ENCODE measurements around the gene GNAT1.

DNA sequence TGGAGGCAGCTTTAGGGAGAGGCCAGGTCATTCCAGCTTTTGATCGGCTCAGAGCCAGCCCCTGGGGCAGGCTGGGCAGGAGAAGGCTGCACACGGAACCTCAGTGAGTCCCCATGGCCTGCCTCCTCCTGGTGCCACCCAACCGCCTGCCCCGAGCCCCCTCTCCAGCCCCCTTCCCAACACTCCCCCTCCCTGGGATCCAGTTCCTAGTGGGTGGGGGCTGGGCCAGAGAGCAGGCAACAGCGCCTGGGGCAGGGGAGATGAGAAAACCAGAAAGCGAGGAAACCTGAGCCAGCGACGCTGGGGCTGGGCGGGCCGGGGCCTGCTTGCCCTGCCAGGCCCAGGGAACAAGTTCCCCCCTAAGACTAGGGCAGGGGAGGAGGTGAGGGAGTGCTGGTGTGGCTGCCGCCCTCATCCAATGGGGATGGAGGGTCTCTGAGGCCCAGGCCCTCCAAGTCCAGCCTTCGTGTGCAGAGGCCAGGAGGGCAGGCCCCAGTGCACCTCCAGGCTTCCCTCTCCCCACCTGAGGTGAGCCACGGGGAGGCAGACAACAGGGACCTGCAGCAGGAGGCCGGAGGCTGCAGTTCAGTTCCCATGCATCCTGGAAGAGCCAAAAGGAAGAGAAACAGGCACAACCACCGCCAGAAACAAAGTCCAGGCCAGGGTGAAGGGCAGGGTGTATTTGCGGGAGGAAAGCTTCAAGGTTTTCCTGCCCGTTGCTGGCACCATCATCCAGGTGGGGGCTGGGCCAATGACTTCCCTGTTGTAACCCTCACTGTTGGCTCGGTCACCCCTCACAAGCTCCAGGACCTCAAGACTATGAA, 40.3 kb upstream of the GNAT1 start:
- TF ChIP-seq, protein P1, sequence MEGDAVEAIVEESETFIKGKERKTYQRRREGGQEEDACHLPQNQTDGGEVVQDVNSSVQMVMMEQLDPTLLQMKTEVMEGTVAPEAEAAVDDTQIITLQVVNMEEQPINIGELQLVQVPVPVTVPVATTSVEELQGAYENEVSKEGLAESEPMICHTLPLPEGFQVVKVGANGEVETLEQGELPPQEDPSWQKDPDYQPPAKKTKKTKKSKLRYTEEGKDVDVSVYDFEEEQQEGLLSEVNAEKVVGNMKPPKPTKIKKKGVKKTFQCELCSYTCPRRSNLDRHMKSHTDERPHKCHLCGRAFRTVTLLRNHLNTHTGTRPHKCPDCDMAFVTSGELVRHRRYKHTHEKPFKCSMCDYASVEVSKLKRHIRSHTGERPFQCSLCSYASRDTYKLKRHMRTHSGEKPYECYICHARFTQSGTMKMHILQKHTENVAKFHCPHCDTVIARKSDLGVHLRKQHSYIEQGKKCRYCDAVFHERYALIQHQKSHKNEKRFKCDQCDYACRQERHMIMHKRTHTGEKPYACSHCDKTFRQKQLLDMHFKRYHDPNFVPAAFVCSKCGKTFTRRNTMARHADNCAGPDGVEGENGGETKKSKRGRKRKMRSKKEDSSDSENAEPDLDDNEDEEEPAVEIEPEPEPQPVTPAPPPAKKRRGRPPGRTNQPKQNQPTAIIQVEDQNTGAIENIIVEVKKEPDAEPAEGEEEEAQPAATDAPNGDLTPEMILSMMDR (IDR thresholded peaks at IDR 0.05), result no peak
- no peak for TF ChIP-seq SREBF2 (IDR thresholded peaks at IDR 0.05)
- TF ChIP-seq, protein P2, sequence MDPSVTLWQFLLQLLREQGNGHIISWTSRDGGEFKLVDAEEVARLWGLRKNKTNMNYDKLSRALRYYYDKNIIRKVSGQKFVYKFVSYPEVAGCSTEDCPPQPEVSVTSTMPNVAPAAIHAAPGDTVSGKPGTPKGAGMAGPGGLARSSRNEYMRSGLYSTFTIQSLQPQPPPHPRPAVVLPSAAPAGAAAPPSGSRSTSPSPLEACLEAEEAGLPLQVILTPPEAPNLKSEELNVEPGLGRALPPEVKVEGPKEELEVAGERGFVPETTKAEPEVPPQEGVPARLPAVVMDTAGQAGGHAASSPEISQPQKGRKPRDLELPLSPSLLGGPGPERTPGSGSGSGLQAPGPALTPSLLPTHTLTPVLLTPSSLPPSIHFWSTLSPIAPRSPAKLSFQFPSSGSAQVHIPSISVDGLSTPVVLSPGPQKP (IDR thresholded peaks at IDR 0.05; ENCODE audit: low read depth, low read length), result no peak
- TF ChIP-seq, protein P3, sequence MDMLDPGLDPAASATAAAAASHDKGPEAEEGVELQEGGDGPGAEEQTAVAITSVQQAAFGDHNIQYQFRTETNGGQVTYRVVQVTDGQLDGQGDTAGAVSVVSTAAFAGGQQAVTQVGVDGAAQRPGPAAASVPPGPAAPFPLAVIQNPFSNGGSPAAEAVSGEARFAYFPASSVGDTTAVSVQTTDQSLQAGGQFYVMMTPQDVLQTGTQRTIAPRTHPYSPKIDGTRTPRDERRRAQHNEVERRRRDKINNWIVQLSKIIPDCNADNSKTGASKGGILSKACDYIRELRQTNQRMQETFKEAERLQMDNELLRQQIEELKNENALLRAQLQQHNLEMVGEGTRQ (IDR thresholded peaks at IDR 0.05), result no peak
- TF ChIP-seq KDM1A (IDR thresholded peaks at IDR 0.05; ENCODE audit: low read depth), result no peak
- no peak for TF ChIP-seq RAD21 (conservative IDR thresholded peaks at IDR 0.05 in 1 of 2, IDR thresholded peaks at IDR 0.05 in 1 of 2)
- TF ChIP-seq EP300 (IDR thresholded peaks at IDR 0.05), result no peak
- no peak for TF ChIP-seq POLR2A (IDR thresholded peaks at IDR 0.05; ENCODE audit: low read length)
- TF ChIP-seq, protein P4, sequence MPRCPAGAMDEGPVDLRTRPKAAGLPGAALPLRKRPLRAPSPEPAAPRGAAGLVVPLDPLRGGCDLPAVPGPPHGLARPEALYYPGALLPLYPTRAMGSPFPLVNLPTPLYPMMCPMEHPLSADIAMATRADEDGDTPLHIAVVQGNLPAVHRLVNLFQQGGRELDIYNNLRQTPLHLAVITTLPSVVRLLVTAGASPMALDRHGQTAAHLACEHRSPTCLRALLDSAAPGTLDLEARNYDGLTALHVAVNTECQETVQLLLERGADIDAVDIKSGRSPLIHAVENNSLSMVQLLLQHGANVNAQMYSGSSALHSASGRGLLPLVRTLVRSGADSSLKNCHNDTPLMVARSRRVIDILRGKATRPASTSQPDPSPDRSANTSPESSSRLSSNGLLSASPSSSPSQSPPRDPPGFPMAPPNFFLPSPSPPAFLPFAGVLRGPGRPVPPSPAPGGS (IDR thresholded peaks at IDR 0.05), result no peak
- no peak for TF ChIP-seq MAFK (IDR thresholded peaks at IDR 0.05; ENCODE audit: partially characterized antibody)
- TF ChIP-seq, protein P5, sequence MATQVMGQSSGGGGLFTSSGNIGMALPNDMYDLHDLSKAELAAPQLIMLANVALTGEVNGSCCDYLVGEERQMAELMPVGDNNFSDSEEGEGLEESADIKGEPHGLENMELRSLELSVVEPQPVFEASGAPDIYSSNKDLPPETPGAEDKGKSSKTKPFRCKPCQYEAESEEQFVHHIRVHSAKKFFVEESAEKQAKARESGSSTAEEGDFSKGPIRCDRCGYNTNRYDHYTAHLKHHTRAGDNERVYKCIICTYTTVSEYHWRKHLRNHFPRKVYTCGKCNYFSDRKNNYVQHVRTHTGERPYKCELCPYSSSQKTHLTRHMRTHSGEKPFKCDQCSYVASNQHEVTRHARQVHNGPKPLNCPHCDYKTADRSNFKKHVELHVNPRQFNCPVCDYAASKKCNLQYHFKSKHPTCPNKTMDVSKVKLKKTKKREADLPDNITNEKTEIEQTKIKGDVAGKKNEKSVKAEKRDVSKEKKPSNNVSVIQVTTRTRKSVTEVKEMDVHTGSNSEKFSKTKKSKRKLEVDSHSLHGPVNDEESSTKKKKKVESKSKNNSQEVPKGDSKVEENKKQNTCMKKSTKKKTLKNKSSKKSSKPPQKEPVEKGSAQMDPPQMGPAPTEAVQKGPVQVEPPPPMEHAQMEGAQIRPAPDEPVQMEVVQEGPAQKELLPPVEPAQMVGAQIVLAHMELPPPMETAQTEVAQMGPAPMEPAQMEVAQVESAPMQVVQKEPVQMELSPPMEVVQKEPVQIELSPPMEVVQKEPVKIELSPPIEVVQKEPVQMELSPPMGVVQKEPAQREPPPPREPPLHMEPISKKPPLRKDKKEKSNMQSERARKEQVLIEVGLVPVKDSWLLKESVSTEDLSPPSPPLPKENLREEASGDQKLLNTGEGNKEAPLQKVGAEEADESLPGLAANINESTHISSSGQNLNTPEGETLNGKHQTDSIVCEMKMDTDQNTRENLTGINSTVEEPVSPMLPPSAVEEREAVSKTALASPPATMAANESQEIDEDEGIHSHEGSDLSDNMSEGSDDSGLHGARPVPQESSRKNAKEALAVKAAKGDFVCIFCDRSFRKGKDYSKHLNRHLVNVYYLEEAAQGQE (IDR thresholded peaks at IDR 0.05), result no peak
